Activated T-helper 17 cell treated with anti-CD3 and anti-CD28 coated beads, Interleukin-2, amount 50 U/mL, for 72 hours (primary cell): ENCODE data around the gene SPO11. TPM values are rescaled to one million over a fixed set of nuclear protein-coding genes. Genes with fewer than 3 reads are reported as not detected.

Experiments
- ATAC-seq: fragments of 150-1000 bp; cut with Tn5 transposase; replicated peaks from 2 replicates; pipeline ENCODE4 v1.10.0; 2021; ENCODE audit warnings: mild to moderate bottlenecking, moderate library complexity
- H3K27ac Mint-ChIP-seq: one replicate; pipeline ENCODE4 v1.8.0; 2022; ENCODE audit warnings: mixed read lengths
- H3K27me3 Mint-ChIP-seq: one replicate; pipeline ENCODE4 v1.8.0; 2022; ENCODE audit warnings: mixed read lengths
- H3K36me3 Mint-ChIP-seq: one replicate; pipeline ENCODE4 v1.8.0; 2022; ENCODE audit warnings: low read depth, mild to moderate bottlenecking, mixed read lengths
- H3K4me1 Mint-ChIP-seq: one replicate; pipeline ENCODE4 v1.8.0; 2022; ENCODE audit warnings: mixed read lengths
- H3K4me3 Mint-ChIP-seq: one replicate; pipeline ENCODE4 v1.8.0; 2022; ENCODE audit warnings: mild to moderate bottlenecking, mixed read lengths
- H3K9me3 Mint-ChIP-seq: one replicate; pipeline ENCODE4 v1.8.0; 2022; ENCODE audit warnings: mixed read lengths
- total RNA-seq, 2 donors: library from RNA; stranded (reverse); gene quantifications; one replicate each; pipeline ENCODE4 v1.2.3, GENCODE V29; 2022

SPO11 gene
- total RNA-seq, 2 donors from 2014 or later, result not detected

DNA sequence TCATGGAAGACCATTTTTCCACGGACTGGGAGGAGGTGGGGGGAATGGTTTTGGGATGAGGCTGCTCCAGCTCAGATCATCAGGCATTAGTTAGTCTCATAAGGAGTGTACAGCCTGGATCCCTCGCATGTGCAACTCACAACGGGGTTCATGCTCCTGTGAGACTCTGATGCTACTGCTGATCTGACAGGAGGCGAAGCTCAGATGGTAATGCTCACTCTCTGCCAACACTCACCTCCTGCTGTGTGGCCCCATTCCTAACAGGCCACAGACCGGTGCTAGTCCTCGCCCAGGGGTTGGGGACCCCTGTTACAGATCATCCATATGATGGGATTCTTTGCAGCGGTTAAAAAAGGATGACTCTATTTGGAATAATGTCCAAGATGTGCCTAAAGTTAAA, 35.6 kb upstream of the SPO11 start:
- H3K4me3 Mint-ChIP-seq, result no peak overlapping the region
- H3K36me3 Mint-ChIP-seq, result no peaks in the 10 kb centered on the region
- ATAC-seq, result no peak
- no peaks in the 10 kb centered on the region for H3K4me1 Mint-ChIP-seq
- H3K9me3 Mint-ChIP-seq, result no peaks in the 10 kb centered on the region
- H3K27ac Mint-ChIP-seq, result no peak overlapping the region
- H3K27me3 Mint-ChIP-seq, result peaks cover 31% of the 10 kb centered on the region

DNA sequence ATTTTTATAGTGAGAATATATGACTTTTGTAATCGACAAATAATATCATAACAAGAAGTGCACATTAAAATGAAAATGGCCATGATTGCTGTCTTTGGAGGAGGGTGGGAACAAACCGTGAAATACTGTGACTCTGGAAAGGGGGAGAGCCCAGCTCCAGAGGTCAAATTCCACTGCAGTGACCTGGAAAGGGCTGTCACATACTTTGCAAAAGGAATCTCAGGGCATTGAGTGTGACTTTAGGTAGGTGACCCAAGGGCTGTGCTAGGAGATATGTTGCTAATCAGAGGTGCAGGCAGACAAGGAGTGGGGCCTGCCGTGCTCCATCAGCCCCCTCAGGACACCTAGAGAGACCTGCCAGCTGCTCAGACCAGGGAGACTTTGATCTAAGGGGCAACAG, 35.1 kb upstream of the SPO11 start:
- Mint-ChIP-seq H3K27ac (no peak overlapping the region), H3K4me1 (no peaks in the 10 kb centered on the region), H3K9me3 (no peaks in the 10 kb centered on the region), H3K27me3 (peaks cover 35% of the 10 kb centered on the region), H3K4me3 (no peak overlapping the region), H3K36me3 (no peaks in the 10 kb centered on the region)
- no peak for ATAC-seq

DNA sequence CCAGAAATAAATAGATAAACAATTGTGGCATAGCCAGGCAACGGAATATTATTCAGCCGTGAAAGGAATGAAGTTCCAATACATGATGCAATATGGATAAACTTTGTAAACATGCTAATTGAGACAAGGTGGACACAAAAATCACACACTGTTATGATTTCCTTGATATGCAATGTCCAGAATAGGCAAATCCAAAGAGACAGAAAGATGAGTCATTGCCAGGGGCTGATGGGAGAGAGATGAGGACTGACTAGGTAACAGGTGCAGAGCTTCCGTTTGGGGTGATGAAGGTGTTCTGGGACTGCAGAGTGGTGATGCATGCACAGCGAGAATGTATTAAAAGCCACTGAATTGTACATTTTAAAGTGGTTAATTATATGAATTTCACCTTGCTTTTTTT, 31.1 kb upstream of the SPO11 start:
- Mint-ChIP-seq H3K9me3 (no peaks in the 10 kb centered on the region), H3K27me3 (peaks cover 17% of the 10 kb centered on the region), H3K36me3 (no peaks in the 10 kb centered on the region), H3K4me1 (no peaks in the 10 kb centered on the region), H3K4me3 (no peak overlapping the region), H3K27ac (no peak overlapping the region)
- ATAC-seq, result no peak

DNA sequence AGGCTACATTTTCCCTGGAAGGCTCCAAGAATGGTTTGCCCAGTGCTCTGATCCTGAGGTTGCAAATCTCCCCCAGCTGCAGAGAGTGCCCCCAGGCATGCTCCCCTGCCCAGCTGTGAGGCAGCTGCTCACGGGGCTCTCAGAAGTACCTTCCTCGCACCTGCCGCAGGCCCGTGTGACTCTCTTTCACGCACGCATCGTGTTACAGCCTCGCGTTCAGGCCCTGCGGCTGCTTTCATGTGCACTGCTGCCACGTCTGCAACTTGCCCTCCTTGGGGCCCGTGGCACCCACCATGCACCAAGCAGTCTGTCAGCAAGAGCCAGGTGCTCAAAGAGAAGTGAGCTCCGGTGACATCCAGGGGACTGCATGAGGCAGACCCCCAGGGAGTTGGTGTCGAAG, 28.6 kb upstream of the SPO11 start:
- Mint-ChIP-seq H3K27me3 (peaks cover 13% of the 10 kb centered on the region), H3K27ac (no peak overlapping the region), H3K4me1 (no peaks in the 10 kb centered on the region), H3K36me3 (no peaks in the 10 kb centered on the region), H3K4me3 (no peak overlapping the region), H3K9me3 (no peaks in the 10 kb centered on the region)
- ATAC-seq, result no peak

DNA sequence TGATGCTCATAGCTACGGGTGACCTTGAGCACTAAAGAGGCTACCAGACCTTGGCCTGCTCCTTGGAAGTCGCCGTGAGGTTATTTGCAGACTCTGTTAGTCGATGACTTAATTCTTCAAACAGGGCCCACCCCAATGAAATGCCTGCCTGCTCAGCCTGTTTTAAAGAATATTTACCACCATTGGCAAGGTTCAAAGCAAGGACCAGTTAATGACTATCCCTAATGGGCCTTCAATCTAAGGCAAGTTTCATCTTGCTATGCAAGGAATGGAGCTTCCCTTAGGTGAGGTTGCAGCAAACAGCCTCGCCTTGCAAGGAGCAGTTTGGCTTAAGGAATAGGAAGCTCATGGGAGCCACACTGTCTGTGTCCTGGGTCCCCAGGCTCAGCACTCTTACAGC, 22.9 kb upstream of the SPO11 start:
- Mint-ChIP-seq H3K27ac (no peak overlapping the region), H3K4me3 (no peak overlapping the region), H3K9me3 (no peaks in the 10 kb centered on the region), H3K27me3 (peaks cover 17% of the 10 kb centered on the region), H3K4me1 (no peaks in the 10 kb centered on the region), H3K36me3 (no peaks in the 10 kb centered on the region)
- no peak for ATAC-seq

DNA sequence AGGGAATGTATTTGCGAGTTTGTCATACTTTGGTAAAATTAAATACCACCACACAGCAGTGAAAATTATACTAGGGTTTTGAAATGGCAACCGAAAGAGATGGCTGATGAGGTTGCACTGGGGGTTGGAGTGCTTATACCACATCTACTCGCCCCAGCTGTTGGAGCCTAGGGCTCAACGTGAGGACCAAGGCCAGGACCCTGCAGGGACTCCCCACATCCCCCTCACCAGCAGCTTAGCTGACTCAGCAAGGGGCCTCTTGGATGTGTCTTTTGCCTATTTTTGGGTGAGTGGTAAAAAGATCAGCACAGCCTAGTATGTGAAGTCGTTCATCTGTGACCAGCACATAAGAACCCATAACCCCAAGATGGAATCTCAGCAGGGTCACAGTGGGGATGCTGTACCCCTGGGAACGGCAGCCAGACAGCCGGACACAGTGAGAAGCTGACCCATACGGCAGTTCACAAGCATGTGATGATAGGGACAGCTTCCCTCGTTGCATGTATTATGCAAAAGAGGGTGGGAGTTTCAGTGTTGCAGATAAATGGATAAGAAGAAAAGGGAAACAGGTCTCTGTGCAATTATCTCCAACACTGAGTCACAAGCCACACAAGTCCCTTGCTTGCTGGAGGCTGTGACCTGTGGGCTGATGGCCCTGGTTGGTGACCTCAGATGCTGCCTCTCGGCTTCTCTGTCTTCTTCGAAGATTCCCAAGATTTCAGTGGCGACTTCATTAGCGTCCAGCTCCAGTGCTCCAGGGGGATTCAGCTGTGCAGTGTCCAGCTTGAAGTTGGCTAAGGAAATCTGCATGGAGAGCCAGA, 20.9 kb upstream of the SPO11 start:
- H3K27ac Mint-ChIP-seq, result no peak overlapping the region
- no peaks in the 10 kb centered on the region for H3K9me3 Mint-ChIP-seq
- H3K36me3 Mint-ChIP-seq, result no peaks in the 10 kb centered on the region
- H3K4me3 Mint-ChIP-seq, result no peak overlapping the region
- H3K27me3 Mint-ChIP-seq, result peaks cover 11% of the 10 kb centered on the region
- H3K4me1 Mint-ChIP-seq, result no peaks in the 10 kb centered on the region
- ATAC-seq, result no peak

DNA sequence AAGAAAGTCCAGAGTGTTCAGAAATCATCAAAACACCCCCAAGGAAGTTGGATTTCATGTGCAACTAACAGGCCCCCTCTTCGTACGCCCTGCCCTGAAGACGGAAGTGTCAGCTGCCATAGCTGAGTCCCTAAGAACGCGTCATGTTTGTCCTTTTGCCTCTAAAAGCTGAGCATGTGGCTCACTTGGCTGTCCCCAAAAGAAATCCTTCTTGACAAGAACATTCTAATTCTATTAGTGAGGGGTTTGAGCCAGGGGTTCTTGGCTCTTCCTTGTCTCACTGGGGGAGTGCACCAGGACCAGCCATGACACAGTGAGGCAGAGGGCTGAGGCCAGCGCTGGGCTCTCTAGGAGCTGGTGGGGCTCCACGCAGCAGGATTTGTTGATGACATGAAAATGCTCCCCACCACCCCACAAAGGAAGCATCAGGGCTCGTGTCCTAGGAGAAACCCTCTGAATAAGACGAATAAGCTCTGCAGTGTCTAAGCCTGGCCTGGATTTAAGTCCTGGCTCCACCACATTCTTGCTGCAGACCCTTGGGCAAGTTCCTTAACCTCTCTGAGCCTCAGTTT, 20.0 kb upstream of the SPO11 start:
- Mint-ChIP-seq H3K9me3 (no peaks in the 10 kb centered on the region), H3K27ac (no peak overlapping the region), H3K27me3 (peaks cover 11% of the 10 kb centered on the region), H3K4me1 (no peaks in the 10 kb centered on the region), H3K4me3 (no peak overlapping the region), H3K36me3 (no peaks in the 10 kb centered on the region)
- ATAC-seq, result no peak

DNA sequence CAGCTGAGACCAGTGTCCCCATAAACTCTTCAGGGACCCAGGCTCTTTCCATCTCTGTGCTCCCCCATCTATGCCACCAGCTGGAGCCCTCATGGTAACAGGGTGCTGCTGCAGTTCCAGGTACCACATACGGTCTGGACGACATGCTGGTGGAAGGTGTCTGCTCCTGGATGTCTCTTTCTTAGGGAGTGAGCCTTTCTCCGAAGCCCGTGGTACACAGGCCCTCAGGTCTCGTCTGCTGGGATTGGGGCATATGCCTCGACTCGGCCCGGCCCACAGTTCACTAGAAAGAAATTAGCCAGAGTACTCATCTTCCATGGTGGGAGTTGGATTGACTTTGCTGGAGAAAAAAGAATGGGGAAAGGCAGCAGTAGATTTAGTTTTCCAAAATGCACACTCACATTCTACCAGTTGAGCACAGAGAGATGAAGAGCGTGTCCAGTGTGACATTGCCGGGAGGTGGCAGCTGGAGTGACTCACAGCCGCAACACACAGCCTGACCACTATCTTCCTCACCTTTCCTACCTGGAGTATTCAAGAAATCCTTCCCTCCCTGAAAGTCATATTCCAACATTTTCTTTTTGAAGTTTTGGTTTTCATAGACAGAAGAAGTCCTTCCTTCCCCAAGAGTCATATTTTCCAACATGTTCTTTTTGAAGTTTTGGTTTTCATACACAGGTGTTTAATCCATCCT, 18.6 kb upstream of the SPO11 start:
- H3K9me3 Mint-ChIP-seq, result no peaks in the 10 kb centered on the region
- H3K36me3 Mint-ChIP-seq, result no peaks in the 10 kb centered on the region
- no peak overlapping the region for H3K27ac Mint-ChIP-seq
- H3K27me3 Mint-ChIP-seq, result peaks cover 16% of the 10 kb centered on the region
- H3K4me1 Mint-ChIP-seq, result no peaks in the 10 kb centered on the region
- no peak for ATAC-seq
- H3K4me3 Mint-ChIP-seq, result no peak overlapping the region

DNA sequence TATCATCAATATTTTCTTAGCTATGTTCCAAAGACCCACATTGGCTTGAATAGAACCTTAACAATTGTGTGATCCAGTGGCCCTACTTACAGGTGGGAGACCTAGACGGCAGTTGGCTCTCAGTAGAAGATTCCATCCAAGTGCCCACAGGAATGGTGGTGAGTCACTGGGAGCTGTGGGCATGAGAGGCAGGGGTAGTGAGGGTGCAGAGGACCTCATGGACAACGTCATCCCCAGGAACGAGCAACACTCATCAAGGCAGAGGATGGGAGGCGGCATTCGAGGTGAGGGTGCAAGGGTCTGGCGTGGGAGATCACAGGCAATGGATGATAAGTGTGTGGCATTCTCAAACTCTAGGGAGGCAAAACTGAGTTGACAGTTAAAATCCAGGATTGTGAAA, 17.5 kb upstream of the SPO11 start:
- ATAC-seq, result no peak
- H3K9me3 Mint-ChIP-seq, result no peaks in the 10 kb centered on the region
- H3K4me3 Mint-ChIP-seq, result no peak overlapping the region
- H3K4me1 Mint-ChIP-seq, result no peaks in the 10 kb centered on the region
- peaks cover 14% of the 10 kb centered on the region for H3K27me3 Mint-ChIP-seq
- no peaks in the 10 kb centered on the region for H3K36me3 Mint-ChIP-seq
- H3K27ac Mint-ChIP-seq, result no peak overlapping the region

DNA sequence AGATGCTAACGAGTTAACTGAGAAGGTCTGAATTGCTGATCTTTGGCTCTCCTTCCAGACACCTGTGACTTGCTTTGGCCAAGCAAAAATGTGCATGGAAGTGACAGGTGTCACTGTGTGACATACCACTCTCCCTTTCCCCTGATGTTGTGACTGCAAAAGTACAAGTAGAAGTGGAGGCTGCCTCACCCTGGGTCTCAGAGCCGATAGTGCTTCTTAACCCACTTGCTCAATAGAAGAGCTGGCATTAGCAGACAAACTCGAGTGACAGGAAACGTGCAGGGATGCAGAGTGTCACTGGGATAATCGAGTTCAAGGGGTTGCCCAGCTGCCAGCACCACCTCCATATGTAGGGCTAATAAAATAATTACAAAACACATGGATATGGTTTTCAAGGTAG, 16.4 kb upstream of the SPO11 start:
- ATAC-seq, result no peak
- Mint-ChIP-seq H3K4me1 (no peaks in the 10 kb centered on the region), H3K9me3 (no peaks in the 10 kb centered on the region), H3K27me3 (peaks cover 10% of the 10 kb centered on the region), H3K36me3 (no peaks in the 10 kb centered on the region), H3K4me3 (no peak overlapping the region), H3K27ac (no peak overlapping the region)

DNA sequence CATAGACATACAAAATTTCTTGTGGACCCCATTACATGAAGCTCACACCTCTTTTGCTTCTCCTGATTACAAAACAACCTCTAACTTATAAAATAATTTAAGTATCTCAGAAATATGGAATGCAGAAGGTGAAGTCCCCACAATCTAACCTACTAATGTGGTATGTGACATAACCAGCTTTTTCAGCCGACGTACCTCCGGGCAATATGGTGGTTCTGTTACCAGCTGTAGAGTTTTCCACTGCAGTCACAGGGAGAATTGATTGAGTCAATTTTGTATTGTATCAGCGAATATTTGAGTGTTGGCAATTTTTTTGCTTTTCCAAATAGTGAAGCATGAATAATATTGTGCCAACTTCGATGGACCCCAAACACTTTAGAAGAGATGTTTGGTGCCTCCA, 15.7 kb upstream of the SPO11 start:
- H3K36me3 Mint-ChIP-seq, result no peaks in the 10 kb centered on the region
- H3K4me3 Mint-ChIP-seq, result no peak overlapping the region
- no peaks in the 10 kb centered on the region for H3K4me1 Mint-ChIP-seq
- H3K9me3 Mint-ChIP-seq, result no peaks in the 10 kb centered on the region
- no peak overlapping the region for H3K27ac Mint-ChIP-seq
- no peak for ATAC-seq
- H3K27me3 Mint-ChIP-seq, result peaks cover 16% of the 10 kb centered on the region

DNA sequence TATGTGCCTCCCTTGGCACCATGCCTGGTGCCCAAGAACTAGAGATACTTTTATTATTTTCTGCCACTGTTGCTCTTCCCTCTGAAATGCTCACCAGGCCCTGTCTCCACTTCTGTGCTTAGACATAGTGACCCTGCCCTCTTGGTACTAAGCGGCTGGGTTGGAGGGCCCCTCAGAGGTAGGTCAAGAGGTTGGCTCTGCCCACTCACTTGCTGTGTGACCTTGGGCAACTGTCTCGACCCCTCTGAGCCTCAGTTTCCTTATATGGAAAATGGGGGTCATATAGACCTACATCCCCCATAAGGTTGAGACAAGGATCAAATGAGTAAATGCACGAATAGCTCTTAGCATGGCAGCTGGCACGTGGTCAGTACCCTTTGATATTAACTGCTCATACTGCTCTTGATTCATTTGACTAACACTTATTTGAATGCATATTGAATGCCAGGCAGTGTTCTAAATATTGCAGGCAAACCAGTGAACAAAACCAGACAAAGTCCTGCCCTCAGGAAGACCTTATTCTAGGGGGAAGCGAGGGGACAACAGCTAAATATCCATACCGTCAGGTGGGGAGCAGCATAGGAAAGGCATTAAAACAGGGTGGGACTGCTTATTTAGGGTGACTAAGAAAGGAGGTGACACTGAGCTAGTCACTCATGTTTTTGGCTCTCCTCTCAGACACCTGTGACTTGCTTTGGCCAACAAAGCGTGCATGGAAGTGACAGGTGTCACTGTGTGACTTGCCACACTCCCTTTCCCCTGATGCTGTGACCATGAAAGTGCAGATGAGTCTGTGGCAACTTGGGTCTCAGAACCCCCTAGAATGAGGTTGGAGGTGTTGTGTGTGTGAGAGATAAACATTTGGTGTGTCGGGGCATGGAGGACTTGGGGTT, 14.3 kb upstream of the SPO11 start:
- no peaks in the 10 kb centered on the region for H3K9me3 Mint-ChIP-seq
- H3K27ac Mint-ChIP-seq, result no peak overlapping the region
- H3K36me3 Mint-ChIP-seq, result no peaks in the 10 kb centered on the region
- H3K4me3 Mint-ChIP-seq, result no peak overlapping the region
- ATAC-seq, result no peak
- peaks cover 20% of the 10 kb centered on the region for H3K27me3 Mint-ChIP-seq
- no peaks in the 10 kb centered on the region for H3K4me1 Mint-ChIP-seq

DNA sequence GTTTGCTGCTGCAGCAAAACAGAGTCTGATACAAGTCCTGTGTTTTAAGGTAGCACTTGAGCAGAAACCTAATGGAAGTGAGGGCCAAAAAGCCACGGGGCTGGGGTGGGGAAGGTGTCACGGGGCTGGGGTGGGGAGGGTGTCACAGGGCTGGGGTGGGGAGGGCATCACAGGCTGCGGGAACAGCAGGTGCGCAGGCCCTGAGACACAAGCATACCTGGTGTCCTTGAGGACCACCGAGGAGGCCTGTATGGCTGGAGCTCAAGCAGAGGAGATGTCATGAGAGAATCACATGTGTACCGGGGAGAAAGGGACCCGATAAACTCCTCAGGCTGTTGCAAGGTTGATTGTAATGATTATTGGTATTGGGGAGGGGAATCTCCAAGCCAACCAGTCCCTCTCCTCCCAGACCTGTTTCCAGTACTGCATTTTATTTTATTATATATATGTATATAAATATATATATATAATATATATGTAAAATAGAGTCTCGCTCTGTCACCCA, 13.6 kb upstream of the SPO11 start:
- Mint-ChIP-seq H3K4me3 (no peak overlapping the region), H3K9me3 (no peaks in the 10 kb centered on the region), H3K27me3 (peaks cover 22% of the 10 kb centered on the region)

DNA sequence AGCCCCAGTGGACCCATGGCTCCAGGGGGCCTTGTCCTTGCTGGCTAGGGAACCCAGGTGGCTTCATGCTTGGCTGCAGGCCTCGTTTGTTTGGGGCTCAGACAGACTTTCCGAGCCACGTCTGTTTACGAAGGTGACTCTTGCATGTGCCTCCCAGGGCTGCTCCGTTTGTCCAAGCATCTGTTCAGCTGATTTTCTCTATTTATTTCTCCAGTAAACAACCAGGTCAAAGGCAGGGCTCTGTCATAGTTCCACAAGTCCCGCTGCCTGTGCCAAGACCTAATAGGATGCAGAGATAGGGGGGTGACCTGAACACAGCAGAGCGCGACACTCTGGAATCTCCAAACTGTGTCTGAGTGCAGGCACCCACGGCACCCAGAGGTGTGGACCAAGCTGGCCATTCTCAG, 12.8 kb upstream of the SPO11 start:
- H3K4me3 Mint-ChIP-seq, result no peak overlapping the region
- H3K27ac Mint-ChIP-seq, result no peak overlapping the region
- no peaks in the 10 kb centered on the region for H3K4me1 Mint-ChIP-seq
- no peaks in the 10 kb centered on the region for H3K36me3 Mint-ChIP-seq
- peaks cover 28% of the 10 kb centered on the region for H3K27me3 Mint-ChIP-seq
- H3K9me3 Mint-ChIP-seq, result no peaks in the 10 kb centered on the region
- ATAC-seq, result no peak

More for the DNA sequence above, 13.6 kb upstream of the SPO11 start:
- no peak overlapping the region for H3K27ac Mint-ChIP-seq
- H3K36me3 Mint-ChIP-seq, result no peaks in the 10 kb centered on the region
- ATAC-seq, result no peak
- H3K4me1 Mint-ChIP-seq, result no peaks in the 10 kb centered on the region
